ENCODE measurements around the gene HIRIP3.

The HIRIP3 gene

GRCh38 chr16:29984764-29985147 is 10.7 kb downstream of the HIRIP3 start:
- DNase-seq (ENCODE audit: low read depth in 1 of 2, low spot score in 1 of 2) = no peak

- no peak for DNase-seq (ENCODE audit: low read depth in 1 of 2, low spot score in 1 of 2)
Observed at GRCh38 chr16:29984137-29984763, 11.2 kb downstream of the HIRIP3 start.

GRCh38 chr16:29983420-29984136 is 11.8 kb downstream of the HIRIP3 start:
- no peak for DNase-seq (ENCODE audit: low read depth in 1 of 2, low spot score in 1 of 2)

- no peak for DNase-seq (ENCODE audit: low read depth in 1 of 2, low spot score in 1 of 2)
Observed at GRCh38 chr16:29982560-29983419, 12.6 kb downstream of the HIRIP3 start.

- DNase-seq (ENCODE audit: low read depth in 1 of 2, low spot score in 1 of 2) = no peak
Observed at GRCh38 chr16:29978564-29979270, 16.7 kb downstream of the HIRIP3 start.

GRCh38 chr16:29978081-29978480 is 17.3 kb downstream of the HIRIP3 start:
- no peak for DNase-seq (ENCODE audit: low read depth in 1 of 2, low spot score in 1 of 2)

- no peak for DNase-seq (ENCODE audit: low read depth in 1 of 2, low spot score in 1 of 2)
Observed at GRCh38 chr16:29977063-29977825, 18.2 kb downstream of the HIRIP3 start.

- no peak for DNase-seq (ENCODE audit: low read depth in 1 of 2, low spot score in 1 of 2)
Observed at GRCh38 chr16:29975811-29976511, 19.5 kb downstream of the HIRIP3 start.

GRCh38 chr16:29975134-29975538 is 20.3 kb downstream of the HIRIP3 start:
- no peak for DNase-seq (ENCODE audit: low read depth in 1 of 2, low spot score in 1 of 2)

GRCh38 chr16:29974291-29975133 is 20.9 kb downstream of the HIRIP3 start:
- no peak for DNase-seq (ENCODE audit: low read depth in 1 of 2, low spot score in 1 of 2)

GRCh38 chr16:29973384-29974246 is 21.8 kb downstream of the HIRIP3 start, which contains the start of gene TAOK2:
Gene TAOK2 (plus strand): TSS chr16:29973868. CDS start chr16:29977773, 3,905 bp downstream.
- peak; percentile 84 to 85 for DNase-seq (ENCODE audit: low read depth in 1 of 2, low spot score in 1 of 2)

- DNase-seq (ENCODE audit: low read depth in 1 of 2, low spot score in 1 of 2) = no peak
Observed at GRCh38 chr16:29972992-29973383, 22.4 kb downstream of the HIRIP3 start.

- DNase-seq (ENCODE audit: low read depth in 1 of 2, low spot score in 1 of 2) = no peak
Observed at GRCh38 chr16:29972500-29972899, 22.9 kb downstream of the HIRIP3 start.

- no peak for DNase-seq (ENCODE audit: low read depth in 1 of 2, low spot score in 1 of 2)
Observed at GRCh38 chr16:29971304-29971703, 24.1 kb downstream of the HIRIP3 start.

- no peak for DNase-seq (ENCODE audit: low read depth in 1 of 2, low spot score in 1 of 2)
Observed at GRCh38 chr16:29968205-29968604, 27.2 kb downstream of the HIRIP3 start.

GRCh38 chr16:29963021-29963743 is 32.2 kb downstream of the HIRIP3 start:
- no peak for DNase-seq (ENCODE audit: low read depth in 1 of 2, low spot score in 1 of 2)

- DNase-seq (ENCODE audit: low read depth in 1 of 2, low spot score in 1 of 2) = no peak
Observed at GRCh38 chr16:29962344-29962994, 32.9 kb downstream of the HIRIP3 start.

Measured in stimulated activated CD4-positive, alpha-beta T cell treated with anti-CD3 and anti-CD28 coated beads, Interleukin-15, amount 100 ng/mL, for 1 hour (primary cell).